ENCODE measurements around the gene ENAH. TPM values are rescaled to one million over a fixed set of nuclear protein-coding genes. Genes with fewer than 3 reads are reported as not detected.

ENAH gene
- total RNA-seq, 4 donors from 2014 or later, result 31.4 to 56.3 (median 45.3) TPM

DNA sequence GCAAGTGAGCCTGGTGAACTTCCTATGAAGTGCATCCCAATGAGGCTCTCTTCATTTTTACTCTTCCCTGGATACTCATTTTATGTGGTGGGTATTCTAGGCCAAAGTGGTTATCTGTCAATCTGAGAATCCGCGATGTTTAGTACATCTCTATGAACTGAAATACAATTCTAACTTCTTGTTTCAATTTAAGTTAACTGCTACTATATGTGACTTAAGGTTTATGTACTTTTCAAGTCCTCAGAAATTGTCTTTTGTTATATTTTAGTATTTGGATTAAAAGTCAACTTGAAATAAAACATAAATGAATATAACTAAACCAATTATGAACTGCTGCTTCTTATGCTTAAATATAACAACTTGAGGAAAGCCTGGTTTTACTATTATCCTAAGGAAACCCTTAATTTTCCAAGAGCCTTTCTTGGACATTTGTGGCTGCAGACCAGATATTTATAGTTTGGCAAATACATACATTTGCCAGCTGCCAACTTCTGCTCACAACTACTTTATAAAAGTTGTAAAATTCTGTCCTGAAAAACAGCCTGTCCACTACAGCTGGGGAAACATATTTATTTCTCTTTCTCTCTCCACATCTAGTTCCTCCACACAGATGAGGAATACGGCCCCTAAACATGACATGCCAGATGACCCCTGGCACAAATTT is 60.4 kb downstream of the ENAH start:
- Histone ChIP-seq H3K9me3 (no peaks in the 10 kb centered on the region), H3K27ac (no peak overlapping the region), H3K4me3 (no peak overlapping the region), H3K4me1 (no peaks in the 10 kb centered on the region), H3K27me3 (no peaks in the 10 kb centered on the region), H3K36me3 (no peaks in the 10 kb centered on the region)
- WGBS, 2 donors, result 80% methylated on average over 3 of the region's 3 CpGs
- DNase-seq (ENCODE audit: low spot score in 2 of 2), result no peak
- TF ChIP-seq POLR2A (IDR thresholded peaks at IDR 0.05), result no peak
- no peak for TF ChIP-seq EP300 (IDR thresholded peaks at IDR 0.05)
- TF ChIP-seq, protein P1, sequence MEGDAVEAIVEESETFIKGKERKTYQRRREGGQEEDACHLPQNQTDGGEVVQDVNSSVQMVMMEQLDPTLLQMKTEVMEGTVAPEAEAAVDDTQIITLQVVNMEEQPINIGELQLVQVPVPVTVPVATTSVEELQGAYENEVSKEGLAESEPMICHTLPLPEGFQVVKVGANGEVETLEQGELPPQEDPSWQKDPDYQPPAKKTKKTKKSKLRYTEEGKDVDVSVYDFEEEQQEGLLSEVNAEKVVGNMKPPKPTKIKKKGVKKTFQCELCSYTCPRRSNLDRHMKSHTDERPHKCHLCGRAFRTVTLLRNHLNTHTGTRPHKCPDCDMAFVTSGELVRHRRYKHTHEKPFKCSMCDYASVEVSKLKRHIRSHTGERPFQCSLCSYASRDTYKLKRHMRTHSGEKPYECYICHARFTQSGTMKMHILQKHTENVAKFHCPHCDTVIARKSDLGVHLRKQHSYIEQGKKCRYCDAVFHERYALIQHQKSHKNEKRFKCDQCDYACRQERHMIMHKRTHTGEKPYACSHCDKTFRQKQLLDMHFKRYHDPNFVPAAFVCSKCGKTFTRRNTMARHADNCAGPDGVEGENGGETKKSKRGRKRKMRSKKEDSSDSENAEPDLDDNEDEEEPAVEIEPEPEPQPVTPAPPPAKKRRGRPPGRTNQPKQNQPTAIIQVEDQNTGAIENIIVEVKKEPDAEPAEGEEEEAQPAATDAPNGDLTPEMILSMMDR (IDR thresholded peaks at IDR 0.05), result no peak

GRCh38 chr1:225587310-225587709 is 65.6 kb downstream of the ENAH start:
- TF ChIP-seq, protein P1 (IDR thresholded peaks at IDR 0.05), result no peak
- TF ChIP-seq EP300 (IDR thresholded peaks at IDR 0.05) (no peak), POLR2A (IDR thresholded peaks at IDR 0.05) (no peak)
- DNase-seq (ENCODE audit: low spot score in 2 of 2), result no peak
- Histone ChIP-seq H3K4me3 (no peak overlapping the region), H3K4me1 (no peaks in the 10 kb centered on the region), H3K27ac (no peak overlapping the region), H3K27me3 (no peaks in the 10 kb centered on the region), H3K36me3 (no peaks in the 10 kb centered on the region), H3K9me3 (no peaks in the 10 kb centered on the region)
- 98 to 100% methylated on average over 1 of the region's 1 CpG for whole genome bisulfite sequencing, 2 donors

- no peak for DNase-seq (ENCODE audit: low spot score in 2 of 2)
- no peaks in the 10 kb centered on the region for H3K9me3 ChIP-seq
- WGBS, 2 donors, result 15 to 18% methylated on average over 3 of the region's 3 CpGs
- no peak overlapping the region for H3K27ac ChIP-seq
- H3K4me1 ChIP-seq, result peaks cover 0 to 28% (median 0%) of the 10 kb centered on the region in 4 donors
- H3K4me3 ChIP-seq, result no peak overlapping the region
- no peaks in the 10 kb centered on the region for H3K27me3 ChIP-seq
- no peaks in the 10 kb centered on the region for H3K36me3 ChIP-seq
- TF ChIP-seq POLR2A (IDR thresholded peaks at IDR 0.05) (no peak), EP300 (IDR thresholded peaks at IDR 0.05) (no peak)
- TF ChIP-seq, protein P1 (IDR thresholded peaks at IDR 0.05), result no peak
These were observed 71.7 kb downstream of the ENAH start for GRCh38 chr1:225581186-225581585.

DNA sequence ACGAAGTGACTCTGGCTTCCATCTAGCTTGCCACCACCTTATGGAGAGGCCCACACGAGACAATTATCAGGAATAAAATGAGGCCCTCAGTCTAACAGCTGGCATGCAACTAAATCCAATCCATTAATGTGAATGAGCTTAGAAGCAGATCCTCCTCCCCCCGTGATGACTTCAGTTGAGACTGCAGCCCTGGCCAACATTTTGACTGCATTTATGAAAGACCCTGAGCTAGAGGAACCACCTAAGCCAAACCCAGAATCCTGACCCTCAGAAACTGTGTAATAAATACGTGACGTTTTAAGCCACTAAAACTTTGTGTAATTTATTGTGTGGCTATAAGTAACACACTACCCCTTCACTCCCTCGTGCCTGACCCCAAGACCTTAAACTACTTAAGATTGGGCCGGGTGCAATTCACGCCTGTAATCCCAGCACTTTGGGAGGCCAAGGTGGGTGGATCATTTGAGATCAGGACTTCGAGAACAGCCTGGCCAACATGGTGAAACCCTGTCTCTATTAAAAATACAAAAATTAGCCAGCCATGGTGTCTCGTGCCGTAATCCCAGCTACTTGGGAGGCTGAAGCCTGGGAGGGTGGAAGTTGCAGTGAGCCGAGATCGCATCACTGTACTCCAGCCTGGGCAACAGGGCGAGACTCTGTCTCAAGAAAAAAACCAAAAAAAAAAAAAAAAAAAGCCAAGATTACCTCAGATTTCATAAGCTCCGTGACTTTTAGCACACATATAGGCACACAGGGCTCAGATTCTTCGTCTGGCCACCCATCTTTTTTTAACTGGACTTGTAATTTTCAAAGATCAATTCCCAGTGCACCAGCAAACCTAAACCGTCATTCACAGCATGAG is 72.5 kb downstream of the ENAH start:
- DNase-seq (ENCODE audit: low spot score in 2 of 2), result no peak
- no peaks in the 10 kb centered on the region for H3K9me3 ChIP-seq
- H3K36me3 ChIP-seq, result no peaks in the 10 kb centered on the region
- 50 to 61% methylated on average over 17 of the region's 17 CpGs for WGBS, 2 donors
- H3K4me1 ChIP-seq, result peaks cover 0 to 28% (median 0%) of the 10 kb centered on the region in 4 donors
- H3K27ac ChIP-seq, result no peak overlapping the region
- no peak overlapping the region for H3K4me3 ChIP-seq
- H3K27me3 ChIP-seq, result no peaks in the 10 kb centered on the region
- TF ChIP-seq POLR2A (IDR thresholded peaks at IDR 0.05) (no peak), EP300 (IDR thresholded peaks at IDR 0.05) (no peak)
- TF ChIP-seq, protein P1 (IDR thresholded peaks at IDR 0.05), result no peak
